GM23338 (cell line): ENCODE data around the gene IL22RA1. TPM values are rescaled to one million over a fixed set of nuclear protein-coding genes. Genes with fewer than 3 reads are reported as not detected.

ENCODE experiments used
- ATAC-seq: fragments of 200-7000 bp; cut with Tn5 transposase; 3 replicates; pipeline ENCODE4 v1.9.1; 2020
- DNase-seq: peaks from one replicate; pipeline ENCODE4 v3.0.0-alpha.2; 2015; ENCODE audit warnings: low spot score
- H2AFZ ChIP-seq: fragments of 200-600 bp; sonication (generic); 2 replicates; pipeline ENCODE4 v1.8.0; 2016; ENCODE audit warnings: antibody characterized with exemption, mild to moderate bottlenecking, moderate library complexity
- H3F3A ChIP-seq: fragments of 200-600 bp; sonication (generic); replicated peaks from 2 replicates; pipeline ENCODE4 v1.8.0; 2017; ENCODE audit warnings: antibody characterized with exemption, mixed run types, low read depth
- H3K27ac ChIP-seq: fragments of 200-600 bp; sonication (generic); 2 replicates; pipeline ENCODE4 v1.6.1; 2016; ENCODE audit warnings: low read depth
- H3K27me3 ChIP-seq: fragments of 200-600 bp; sonication (generic); 2 replicates; pipeline ENCODE4 v1.8.0; 2016; ENCODE audit warnings: mild to moderate bottlenecking, mixed run types, moderate library complexity; ENCODE audit not compliant: insufficient read depth
- H3K36me3 ChIP-seq: fragments of 200-600 bp; sonication (generic); 2 replicates; pipeline ENCODE4 v1.8.0; 2016; ENCODE audit warnings: mild to moderate bottlenecking; ENCODE audit not compliant: insufficient read depth
- H3K4me1 ChIP-seq: fragments of 200-600 bp; sonication (generic); 2 replicates; pipeline ENCODE4 v1.8.0; 2016; ENCODE audit warnings: mild to moderate bottlenecking, moderate library complexity; ENCODE audit not compliant: insufficient read depth
- H3K4me2 ChIP-seq: fragments of 200-600 bp; sonication (generic); 2 replicates; pipeline ENCODE4 v1.7.1; 2017; ENCODE audit warnings: mixed run types
- H3K4me3 ChIP-seq: fragments of 200-600 bp; sonication (generic); 2 replicates; pipeline ENCODE4 v1.6.1; 2016; ENCODE audit warnings: mixed run types
- H3K79me2 ChIP-seq: fragments of 200-600 bp; sonication (generic); replicated peaks from 2 replicates; pipeline ENCODE4 v1.8.0; 2017; ENCODE audit warnings: mild to moderate bottlenecking; ENCODE audit not compliant: insufficient read depth
- H3K9me2 ChIP-seq: fragments of 200-600 bp; sonication (generic); 2 replicates; pipeline ENCODE4 v1.8.0; 2017; ENCODE audit not compliant: insufficient read depth
- H4K20me1 ChIP-seq: fragments of 200-600 bp; sonication (generic); replicated peaks from 2 replicates; pipeline ENCODE4 v1.8.0; 2017; ENCODE audit warnings: mild to moderate bottlenecking; ENCODE audit not compliant: insufficient read depth
- H3K27ac Mint-ChIP-seq: 2 replicates; pipeline ENCODE4 v1.8.0; 2020; ENCODE audit warnings: inconsistent platforms, mild to moderate bottlenecking, moderate library complexity, mixed read lengths
- H3K27me3 Mint-ChIP-seq: 3 replicates; pipeline ENCODE4 v1.8.0; 2022; ENCODE audit warnings: low read depth, mild to moderate bottlenecking, moderate library complexity, mixed read lengths, inconsistent platforms; ENCODE audit not compliant: insufficient read depth, poor library complexity
- H3K36me3 Mint-ChIP-seq: 3 replicates; pipeline ENCODE4 v1.8.0; 2021; ENCODE audit warnings: low read depth, mild to moderate bottlenecking, inconsistent platforms, moderate library complexity, mixed read lengths
- H3K4me1 Mint-ChIP-seq: 3 replicates; pipeline ENCODE4 v1.8.0; 2020; ENCODE audit warnings: mild to moderate bottlenecking, inconsistent platforms, mixed read lengths
- H3K4me3 Mint-ChIP-seq: 3 replicates; pipeline ENCODE4 v1.8.0; 2021; ENCODE audit warnings: moderate library complexity, mild to moderate bottlenecking, inconsistent platforms, mixed read lengths
- H3K9me3 Mint-ChIP-seq: 3 replicates; pipeline ENCODE4 v1.8.0; 2020; ENCODE audit warnings: moderate library complexity, mild to moderate bottlenecking, inconsistent platforms, mixed read lengths
- CREB1 ChIP-seq: fragments of 250-450 bp; sonication (Bioruptor Pico); IDR thresholded peaks from 2 replicates; pipeline ENCODE4 v1.5.0; 2020; ENCODE audit warnings: low read depth, mild to moderate bottlenecking, moderate library complexity
- EZH2 ChIP-seq: fragments of 200-600 bp; sonication (generic); IDR thresholded peaks from one replicate; pipeline ENCODE4 v1.8.0; 2017; ENCODE audit warnings: antibody characterized with exemption, mild to moderate bottlenecking, low read depth; ENCODE audit not compliant: unreplicated experiment
- EZH2phosphoT487 ChIP-seq: fragments of 200-600 bp; sonication (generic); IDR thresholded peaks from one replicate; pipeline ENCODE4 v1.8.1; 2018; ENCODE audit warnings: antibody characterized with exemption; ENCODE audit not compliant: unreplicated experiment
- NANOG ChIP-seq: IDR thresholded peaks from 2 replicates; pipeline ENCODE4 v1.6.1; 2016; ENCODE audit warnings: antibody characterized with exemption, borderline replicate concordance
- STAT1 ChIP-seq: IDR thresholded peaks from one replicate; pipeline ENCODE4 v1.6.1; 2016; ENCODE audit warnings: antibody characterized with exemption; ENCODE audit not compliant: unreplicated experiment
- ZNF114 ChIP-seq: fragments of 250-450 bp; sonication (Bioruptor Pico); IDR thresholded peaks from 2 replicates; pipeline ENCODE4 v1.5.0; 2020; ENCODE audit warnings: mild to moderate bottlenecking, moderate library complexity
- ZNF331 ChIP-seq: fragments of 250-450 bp; sonication (Bioruptor Pico); IDR thresholded peaks from 2 replicates; pipeline ENCODE4 v1.5.0; 2020; ENCODE audit warnings: low read depth, mild to moderate bottlenecking, moderate library complexity
- polyA plus RNA-seq: library from polyadenylated mRNA; unstranded; fragments of >200 nt; fragmentation: Nextera tagmentation; extraction: Ambion mirVana; gene quantifications from 2 replicates; pipeline ENCODE4 v1.2.1, GENCODE V29; 2016
- total RNA-seq: library from RNA; depleted of rRNA; stranded (reverse); fragments of >200 nt; shearing (Covaris generic); gene quantifications from 2 replicates; pipeline ENCODE4 v1.2.3, GENCODE V29; 2014
- TF ChIP-seq, protein P1 (sequence below), 2 experiments: fragments of 200-600 bp in 1 of 2; sonication (generic) in 1 of 2; conservative IDR thresholded peaks; 2 replicates each; pipeline versions ENCODE4 v1.5.1 to v1.6.1; 2016 to 2017; ENCODE audit warnings: antibody characterized with exemption in 2 of 2, low read depth in 2 of 2, mild to moderate bottlenecking in 2 of 2, moderate library complexity in 1 of 2
- TF ChIP-seq, protein P2 (sequence below): fragments of 250-450 bp; sonication (Bioruptor Pico); IDR thresholded peaks from 2 replicates; pipeline ENCODE4 v1.5.0; 2020; ENCODE audit warnings: mild to moderate bottlenecking, moderate library complexity
- TF ChIP-seq, protein P3 (sequence below): IDR thresholded peaks from 2 replicates; pipeline ENCODE4 v1.6.1; 2016; ENCODE audit warnings: antibody characterized with exemption

The IL22RA1 gene
- total and polyA plus RNA-seq, 2 experiments from 2014 or later: 0.11 to 0.28 TPM

DNA sequence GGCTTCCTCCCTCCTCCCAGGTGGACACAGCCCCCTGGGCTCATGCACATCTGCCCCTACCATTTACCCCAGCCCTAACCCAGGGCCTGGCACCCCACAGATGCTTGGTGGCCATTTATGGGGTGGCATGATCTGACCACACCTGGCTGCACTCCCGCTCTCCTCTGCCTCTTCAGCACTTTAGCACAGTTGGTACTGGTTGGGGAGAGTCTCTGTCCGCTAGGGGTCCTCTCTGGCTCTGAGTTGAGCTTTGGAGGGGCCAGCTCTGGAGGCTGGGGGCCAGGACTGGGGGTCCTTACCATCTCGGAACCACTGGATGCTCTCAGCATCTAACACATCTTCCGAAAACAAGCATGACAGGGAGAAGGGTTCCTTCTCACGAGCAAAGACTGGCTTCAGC lies 48.4 kb downstream of the IL22RA1 start:
- Mint-ChIP-seq H3K4me3 (no peak overlapping the region; the same call in 2 of the 3 replicates), H3K27ac (no peak overlapping the region), H3K9me3 (no peaks in the 10 kb centered on the region), H3K27me3 (peaks cover 12% of the 10 kb centered on the region), H3K36me3 (no peaks in the 10 kb centered on the region), H3K4me1 (peaks cover 9% of the 10 kb centered on the region)
- Histone ChIP-seq H3K79me2 (no peaks in the 10 kb centered on the region), H3K4me3 (no peak overlapping the region), H3K4me2 (no peak overlapping the region), H3F3A (no peaks in the 10 kb centered on the region), H2AFZ (peak overlapping the region; percentile 78; the same call in 1 of the 2 replicates), H3K4me1 (no peaks in the 10 kb centered on the region), H4K20me1 (no peaks in the 10 kb centered on the region), H3K27me3 (no peaks in the 10 kb centered on the region), H3K9me2 (no peaks in the 10 kb centered on the region), H3K27ac (no peak overlapping the region), H3K36me3 (no peaks in the 10 kb centered on the region)
- ATAC-seq: peak; percentile 74
- TF ChIP-seq, protein P1, sequence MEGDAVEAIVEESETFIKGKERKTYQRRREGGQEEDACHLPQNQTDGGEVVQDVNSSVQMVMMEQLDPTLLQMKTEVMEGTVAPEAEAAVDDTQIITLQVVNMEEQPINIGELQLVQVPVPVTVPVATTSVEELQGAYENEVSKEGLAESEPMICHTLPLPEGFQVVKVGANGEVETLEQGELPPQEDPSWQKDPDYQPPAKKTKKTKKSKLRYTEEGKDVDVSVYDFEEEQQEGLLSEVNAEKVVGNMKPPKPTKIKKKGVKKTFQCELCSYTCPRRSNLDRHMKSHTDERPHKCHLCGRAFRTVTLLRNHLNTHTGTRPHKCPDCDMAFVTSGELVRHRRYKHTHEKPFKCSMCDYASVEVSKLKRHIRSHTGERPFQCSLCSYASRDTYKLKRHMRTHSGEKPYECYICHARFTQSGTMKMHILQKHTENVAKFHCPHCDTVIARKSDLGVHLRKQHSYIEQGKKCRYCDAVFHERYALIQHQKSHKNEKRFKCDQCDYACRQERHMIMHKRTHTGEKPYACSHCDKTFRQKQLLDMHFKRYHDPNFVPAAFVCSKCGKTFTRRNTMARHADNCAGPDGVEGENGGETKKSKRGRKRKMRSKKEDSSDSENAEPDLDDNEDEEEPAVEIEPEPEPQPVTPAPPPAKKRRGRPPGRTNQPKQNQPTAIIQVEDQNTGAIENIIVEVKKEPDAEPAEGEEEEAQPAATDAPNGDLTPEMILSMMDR (conservative IDR thresholded peaks at IDR 0.05; ENCODE audit: low read depth in 2 of 2): peak; percentile 43 to 60
- TF ChIP-seq ZNF114 (CRISPR knock-in tag): no peak
- TF ChIP-seq, protein P2, sequence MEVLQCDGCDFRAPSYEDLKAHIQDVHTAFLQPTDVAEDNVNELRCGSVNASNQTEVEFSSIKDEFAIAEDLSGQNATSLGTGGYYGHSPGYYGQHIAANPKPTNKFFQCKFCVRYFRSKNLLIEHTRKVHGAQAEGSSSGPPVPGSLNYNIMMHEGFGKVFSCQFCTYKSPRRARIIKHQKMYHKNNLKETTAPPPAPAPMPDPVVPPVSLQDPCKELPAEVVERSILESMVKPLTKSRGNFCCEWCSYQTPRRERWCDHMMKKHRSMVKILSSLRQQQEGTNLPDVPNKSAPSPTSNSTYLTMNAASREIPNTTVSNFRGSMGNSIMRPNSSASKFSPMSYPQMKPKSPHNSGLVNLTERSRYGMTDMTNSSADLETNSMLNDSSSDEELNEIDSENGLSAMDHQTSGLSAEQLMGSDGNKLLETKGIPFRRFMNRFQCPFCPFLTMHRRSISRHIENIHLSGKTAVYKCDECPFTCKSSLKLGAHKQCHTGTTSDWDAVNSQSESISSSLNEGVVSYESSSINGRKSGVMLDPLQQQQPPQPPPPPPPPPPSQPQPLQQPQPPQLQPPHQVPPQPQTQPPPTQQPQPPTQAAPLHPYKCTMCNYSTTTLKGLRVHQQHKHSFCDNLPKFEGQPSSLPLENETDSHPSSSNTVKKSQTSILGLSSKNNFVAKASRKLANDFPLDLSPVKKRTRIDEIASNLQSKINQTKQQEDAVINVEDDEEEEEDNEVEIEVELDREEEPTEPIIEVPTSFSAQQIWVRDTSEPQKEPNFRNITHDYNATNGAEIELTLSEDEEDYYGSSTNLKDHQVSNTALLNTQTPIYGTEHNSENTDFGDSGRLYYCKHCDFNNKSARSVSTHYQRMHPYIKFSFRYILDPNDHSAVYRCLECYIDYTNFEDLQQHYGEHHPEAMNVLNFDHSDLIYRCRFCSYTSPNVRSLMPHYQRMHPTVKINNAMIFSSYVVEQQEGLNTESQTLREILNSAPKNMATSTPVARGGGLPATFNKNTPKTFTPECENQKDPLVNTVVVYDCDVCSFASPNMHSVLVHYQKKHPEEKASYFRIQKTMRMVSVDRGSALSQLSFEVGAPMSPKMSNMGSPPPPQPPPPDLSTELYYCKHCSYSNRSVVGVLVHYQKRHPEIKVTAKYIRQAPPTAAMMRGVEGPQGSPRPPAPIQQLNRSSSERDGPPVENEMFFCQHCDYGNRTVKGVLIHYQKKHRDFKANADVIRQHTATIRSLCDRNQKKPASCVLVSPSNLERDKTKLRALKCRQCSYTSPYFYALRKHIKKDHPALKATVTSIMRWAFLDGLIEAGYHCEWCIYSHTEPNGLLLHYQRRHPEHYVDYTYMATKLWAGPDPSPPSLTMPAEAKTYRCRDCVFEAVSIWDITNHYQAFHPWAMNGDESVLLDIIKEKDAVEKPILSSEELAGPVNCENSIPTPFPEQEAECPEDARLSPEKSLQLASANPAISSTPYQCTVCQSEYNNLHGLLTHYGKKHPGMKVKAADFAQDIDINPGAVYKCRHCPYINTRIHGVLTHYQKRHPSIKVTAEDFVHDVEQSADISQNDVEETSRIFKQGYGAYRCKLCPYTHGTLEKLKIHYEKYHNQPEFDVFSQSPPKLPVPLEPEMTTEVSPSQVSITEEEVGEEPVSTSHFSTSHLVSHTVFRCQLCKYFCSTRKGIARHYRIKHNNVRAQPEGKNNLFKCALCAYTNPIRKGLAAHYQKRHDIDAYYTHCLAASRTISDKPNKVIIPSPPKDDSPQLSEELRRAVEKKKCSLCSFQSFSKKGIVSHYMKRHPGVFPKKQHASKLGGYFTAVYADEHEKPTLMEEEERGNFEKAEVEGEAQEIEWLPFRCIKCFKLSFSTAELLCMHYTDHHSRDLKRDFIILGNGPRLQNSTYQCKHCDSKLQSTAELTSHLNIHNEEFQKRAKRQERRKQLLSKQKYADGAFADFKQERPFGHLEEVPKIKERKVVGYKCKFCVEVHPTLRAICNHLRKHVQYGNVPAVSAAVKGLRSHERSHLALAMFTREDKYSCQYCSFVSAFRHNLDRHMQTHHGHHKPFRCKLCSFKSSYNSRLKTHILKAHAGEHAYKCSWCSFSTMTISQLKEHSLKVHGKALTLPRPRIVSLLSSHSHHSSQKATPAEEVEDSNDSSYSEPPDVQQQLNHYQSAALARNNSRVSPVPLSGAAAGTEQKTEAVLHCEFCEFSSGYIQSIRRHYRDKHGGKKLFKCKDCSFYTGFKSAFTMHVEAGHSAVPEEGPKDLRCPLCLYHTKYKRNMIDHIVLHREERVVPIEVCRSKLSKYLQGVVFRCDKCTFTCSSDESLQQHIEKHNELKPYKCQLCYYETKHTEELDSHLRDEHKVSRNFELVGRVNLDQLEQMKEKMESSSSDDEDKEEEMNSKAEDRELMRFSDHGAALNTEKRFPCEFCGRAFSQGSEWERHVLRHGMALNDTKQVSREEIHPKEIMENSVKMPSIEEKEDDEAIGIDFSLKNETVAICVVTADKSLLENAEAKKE (CRISPR knock-in tag): no peak
- DNase-seq: peak; percentile 33

DNA sequence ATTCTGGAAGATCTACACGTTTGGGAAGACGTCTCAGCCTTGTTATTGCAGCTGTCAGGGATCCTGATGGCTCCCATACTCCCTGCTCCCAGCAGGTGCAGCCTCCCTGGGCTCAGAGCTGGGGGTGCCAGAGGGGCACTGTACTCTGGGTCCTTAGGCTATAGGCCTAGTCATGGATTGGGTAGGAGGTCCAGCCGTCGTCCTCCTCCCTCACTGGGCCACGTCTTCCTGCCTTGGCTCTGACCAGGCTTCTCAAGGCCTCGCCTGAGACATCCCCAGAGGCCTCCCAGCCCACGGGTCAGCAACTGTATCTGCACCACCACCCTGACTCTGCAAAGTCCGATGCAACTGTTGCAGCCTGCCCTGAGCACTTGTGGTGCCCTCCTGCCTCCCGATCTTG lies 49.2 kb downstream of the IL22RA1 start:
- DNase-seq (no peak), ATAC-seq (no peak)
- no peaks in the 10 kb centered on the region for H3K36me3 ChIP-seq
- Mint-ChIP-seq H3K4me3 (no peak overlapping the region), H3K27me3 (peaks cover 10% of the 10 kb centered on the region), H3K4me1 (peaks cover 7% of the 10 kb centered on the region; the same call in 2 of the 3 replicates), H3K36me3 (no peaks in the 10 kb centered on the region), H3K9me3 (no peaks in the 10 kb centered on the region), H3K27ac (no peak overlapping the region)
- H3K4me3 ChIP-seq: no peak overlapping the region
- H3K9me2 ChIP-seq: no peaks in the 10 kb centered on the region
- H3K4me1 ChIP-seq: no peaks in the 10 kb centered on the region
- no peaks in the 10 kb centered on the region for H3K79me2 ChIP-seq
- H3K27me3 ChIP-seq: no peaks in the 10 kb centered on the region
- no peak overlapping the region for H3K4me2 ChIP-seq
- H2AFZ ChIP-seq: no peak overlapping the region
- H3K27ac ChIP-seq: no peak overlapping the region
- no peaks in the 10 kb centered on the region for H3F3A ChIP-seq
- no peaks in the 10 kb centered on the region for H4K20me1 ChIP-seq
- TF ChIP-seq ZNF331 (no peak), EZH2phosphoT487 (no peak), STAT1 (no peak), NANOG (no peak), CREB1 (no peak), EZH2 (no peak)
- TF ChIP-seq, protein P3, sequence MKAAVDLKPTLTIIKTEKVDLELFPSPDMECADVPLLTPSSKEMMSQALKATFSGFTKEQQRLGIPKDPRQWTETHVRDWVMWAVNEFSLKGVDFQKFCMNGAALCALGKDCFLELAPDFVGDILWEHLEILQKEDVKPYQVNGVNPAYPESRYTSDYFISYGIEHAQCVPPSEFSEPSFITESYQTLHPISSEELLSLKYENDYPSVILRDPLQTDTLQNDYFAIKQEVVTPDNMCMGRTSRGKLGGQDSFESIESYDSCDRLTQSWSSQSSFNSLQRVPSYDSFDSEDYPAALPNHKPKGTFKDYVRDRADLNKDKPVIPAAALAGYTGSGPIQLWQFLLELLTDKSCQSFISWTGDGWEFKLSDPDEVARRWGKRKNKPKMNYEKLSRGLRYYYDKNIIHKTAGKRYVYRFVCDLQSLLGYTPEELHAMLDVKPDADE: no peak
